Cardiac fibroblast (primary cell): ENCODE results near the gene PPP1R12A.

Experiments
- DNase-seq, 2 donors: peaks; one replicate each; pipeline versions ENCODE4 v3.0.0 to v3.0.0-alpha.2; 2010; ENCODE audit warnings: low read depth in 2 of 2
- H3K4me3 ChIP-seq, 2 donors: replicated peaks in 1 of 2; 1 replicate in 1 of 2; 2 replicates in 1 of 2; pipeline ENCODE4 v1.5.1; 2011; ENCODE audit warnings: low read depth in 2 of 2, low read length in 2 of 2, mild to moderate bottlenecking in 2 of 2, moderate library complexity in 1 of 2
- CTCF ChIP-seq: IDR thresholded peaks from one replicate; pipeline ENCODE4 v1.5.1; 2011; ENCODE audit warnings: low read depth, mild to moderate bottlenecking, low read length, inconsistent platforms

PPP1R12A gene

GRCh38 chr12:79929065-79929464 lies 5.8 kb downstream of the PPP1R12A start:
- H3K4me3 ChIP-seq: no peak overlapping the region
- DNase-seq: no peak
- no peak for TF ChIP-seq CTCF

DNA sequence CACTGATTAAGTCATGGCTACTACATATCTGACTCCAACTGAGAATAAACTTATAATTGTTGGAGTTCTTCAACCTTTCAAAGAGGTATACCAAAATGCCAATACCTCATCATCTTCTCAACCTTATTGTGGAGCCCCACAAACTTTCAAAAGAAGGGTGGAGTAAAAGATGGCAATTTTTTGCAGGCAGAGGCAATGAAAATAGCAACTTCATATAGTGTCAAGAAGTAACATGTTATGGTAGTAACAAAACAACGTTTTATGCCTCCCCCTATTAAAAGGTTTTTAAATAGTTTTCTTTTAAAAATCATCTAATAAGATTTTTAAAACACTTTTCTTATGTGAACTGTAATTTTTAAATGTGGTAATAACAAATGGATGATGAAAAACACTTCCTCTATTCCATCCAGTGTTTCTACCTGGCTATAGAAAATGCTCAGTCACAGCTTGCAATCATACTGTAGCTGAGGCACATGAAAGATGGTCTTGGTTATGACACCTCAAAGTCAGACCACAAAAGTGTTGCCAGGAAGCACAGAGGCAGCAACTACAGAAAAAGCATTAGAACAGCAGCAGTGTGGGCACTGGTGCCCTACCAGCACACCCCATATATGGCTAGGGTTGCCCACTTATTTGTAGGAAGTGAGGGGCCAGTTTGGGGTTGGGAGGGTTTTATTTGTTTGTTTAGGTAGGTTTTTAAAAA lies 7.0 kb downstream of the PPP1R12A start:
- TF ChIP-seq CTCF: no peak
- no peak overlapping the region for H3K4me3 ChIP-seq
- DNase-seq: peak in 1 of 2 donors; percentile 21

DNA sequence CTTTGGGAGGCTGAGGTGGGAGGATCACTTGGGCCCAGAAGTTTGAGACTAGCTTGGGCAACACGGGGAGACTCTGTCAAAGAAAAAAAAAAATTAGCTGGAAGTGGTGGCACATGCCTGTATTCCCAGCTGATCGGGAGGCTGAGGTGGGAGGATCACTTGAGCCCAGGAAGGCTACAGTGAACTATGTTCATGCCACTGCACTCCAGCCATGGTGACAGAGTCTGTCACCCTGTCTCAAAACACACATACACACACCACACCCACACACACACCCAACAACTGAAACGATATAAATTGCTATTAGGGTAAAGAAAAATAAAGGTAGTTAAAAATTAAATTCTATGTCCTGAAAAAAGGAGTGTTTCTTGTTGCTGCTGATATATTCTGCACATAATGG lies 7.9 kb downstream of the PPP1R12A start:
- no peak for TF ChIP-seq CTCF
- no peak overlapping the region for H3K4me3 ChIP-seq
- DNase-seq: no peak

DNA sequence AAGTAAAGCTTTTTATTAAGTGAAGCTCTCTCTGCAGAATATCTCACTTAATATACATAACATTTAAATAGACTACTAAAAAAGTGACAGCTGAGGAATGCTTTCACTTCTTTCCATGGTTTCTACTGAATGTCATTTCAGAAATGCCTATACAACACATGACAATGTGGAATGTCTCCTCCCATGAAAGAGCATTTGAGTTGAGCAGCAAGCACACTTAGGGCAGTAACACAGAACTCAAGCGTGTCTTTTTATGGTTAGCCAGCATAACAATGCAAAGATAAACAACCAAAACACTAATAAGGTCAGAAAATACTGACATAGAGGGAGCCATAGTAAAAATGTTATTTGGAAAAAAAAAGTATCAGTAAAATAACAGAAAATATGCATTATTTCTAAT lies 9.4 kb downstream of the PPP1R12A start:
- no peak for TF ChIP-seq CTCF
- peak in 1 of 2 donors; percentile 9 for DNase-seq
- H3K4me3 ChIP-seq: no peak overlapping the region

DNA sequence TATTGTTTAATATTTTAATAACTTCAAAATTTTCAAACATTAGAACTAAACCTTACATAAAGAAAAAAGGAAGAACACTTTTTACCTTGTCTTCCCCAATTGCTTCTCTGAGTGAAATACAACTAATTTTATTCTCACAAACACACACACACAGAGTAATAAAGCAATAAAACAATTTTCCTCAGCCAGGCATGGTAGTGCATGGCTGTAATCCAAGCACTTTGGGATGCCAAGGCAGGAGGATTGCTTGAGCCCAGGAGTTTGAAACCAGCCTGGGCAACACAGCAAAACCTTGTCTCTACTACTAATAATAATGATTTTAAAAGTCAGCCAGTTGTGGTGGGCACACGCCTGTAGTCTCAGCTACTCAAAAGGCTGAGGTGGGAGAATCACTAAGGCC lies 13.1 kb downstream of the PPP1R12A start:
- H3K4me3 ChIP-seq: no peak overlapping the region
- TF ChIP-seq CTCF: no peak
- DNase-seq: no peak

DNA sequence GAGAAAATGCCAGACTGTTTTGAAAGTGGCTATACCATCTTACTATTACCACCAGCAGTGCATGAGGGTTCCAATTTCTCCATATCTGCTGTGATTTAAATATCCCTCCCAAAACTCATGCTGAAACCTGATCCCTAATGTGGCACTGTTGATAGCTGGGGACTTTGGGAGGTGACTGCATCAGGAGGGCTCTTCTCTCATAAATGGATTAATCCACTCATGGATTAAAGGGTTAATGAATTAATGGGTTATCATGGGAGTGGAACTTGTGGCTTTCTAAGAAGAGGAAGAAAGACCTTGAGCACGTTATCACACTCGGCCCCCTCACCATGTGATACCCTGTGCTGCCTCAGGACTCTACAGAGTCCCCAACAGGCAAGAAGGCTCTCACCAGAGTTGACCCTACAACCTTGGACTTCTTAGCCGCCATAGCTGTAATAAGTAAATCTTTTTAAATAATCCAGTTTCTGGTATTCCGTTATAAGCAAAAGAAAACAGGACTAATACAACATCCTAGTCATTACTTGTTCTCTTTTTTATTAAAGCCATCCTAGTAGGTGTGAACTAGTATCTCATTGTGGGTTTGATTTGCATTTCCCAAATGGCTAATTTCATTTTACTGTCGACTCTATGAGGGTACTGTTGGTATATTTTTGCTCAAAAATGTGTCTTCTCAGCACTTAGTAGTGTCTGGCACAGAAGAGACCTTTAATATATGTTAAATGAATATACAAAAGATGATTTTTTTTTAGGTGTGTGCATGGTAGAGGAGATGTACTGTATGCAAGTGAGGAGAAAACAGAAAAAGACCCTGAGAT lies 14.3 kb downstream of the PPP1R12A start:
- TF ChIP-seq CTCF: no peak

More for the DNA sequence above, 14.3 kb downstream of the PPP1R12A start:
- no peak overlapping the region for H3K4me3 ChIP-seq
- no peak for DNase-seq
